ENCODE measurements around the gene B4GAT1.

- TF ChIP-seq POLR2AphosphoS5 (IDR thresholded peaks at IDR 0.05; ENCODE audit: low read depth, low read length) (no peak), POLR2A (IDR thresholded peaks at IDR 0.05; ENCODE audit: low read depth, low read length) (no peak), TAF1 (IDR thresholded peaks at IDR 0.05; ENCODE audit: low read depth, low read length) (no peak), SPI1 (IDR thresholded peaks at IDR 0.05; ENCODE audit: low read depth, low read length) (no peak), POU2F2 (IDR thresholded peaks at IDR 0.05; ENCODE audit: low read depth, low read length) (no peak)
Measured at GRCh38 chr11:66323684-66324083, 23.7 kb downstream of the B4GAT1 start.
